ENCODE results near the gene NLGN1.

NLGN1 gene

GRCh38 chr3:173905381-173905780 is 507.8 kb downstream of the NLGN1 start:
- no peak for ATAC-seq (ENCODE audit: low read depth)
- DNase-seq (ENCODE audit: low spot score), result no peak
- no peaks in the 10 kb centered on the region for H3K9me3 ChIP-seq (ENCODE audit: severe bottlenecking)
- no peaks in the 10 kb centered on the region for H3K27me3 ChIP-seq (ENCODE audit: insufficient read depth, poor library complexity, severe bottlenecking)
- no peaks in the 10 kb centered on the region for H3K36me3 ChIP-seq (ENCODE audit: low read depth)
- H3K4me3 ChIP-seq (ENCODE audit: severe bottlenecking), result no peak overlapping the region
- H3K4me1 ChIP-seq (ENCODE audit: insufficient read depth, poor library complexity, severe bottlenecking), result no peaks in the 10 kb centered on the region
- TF ChIP-seq, protein P1, sequence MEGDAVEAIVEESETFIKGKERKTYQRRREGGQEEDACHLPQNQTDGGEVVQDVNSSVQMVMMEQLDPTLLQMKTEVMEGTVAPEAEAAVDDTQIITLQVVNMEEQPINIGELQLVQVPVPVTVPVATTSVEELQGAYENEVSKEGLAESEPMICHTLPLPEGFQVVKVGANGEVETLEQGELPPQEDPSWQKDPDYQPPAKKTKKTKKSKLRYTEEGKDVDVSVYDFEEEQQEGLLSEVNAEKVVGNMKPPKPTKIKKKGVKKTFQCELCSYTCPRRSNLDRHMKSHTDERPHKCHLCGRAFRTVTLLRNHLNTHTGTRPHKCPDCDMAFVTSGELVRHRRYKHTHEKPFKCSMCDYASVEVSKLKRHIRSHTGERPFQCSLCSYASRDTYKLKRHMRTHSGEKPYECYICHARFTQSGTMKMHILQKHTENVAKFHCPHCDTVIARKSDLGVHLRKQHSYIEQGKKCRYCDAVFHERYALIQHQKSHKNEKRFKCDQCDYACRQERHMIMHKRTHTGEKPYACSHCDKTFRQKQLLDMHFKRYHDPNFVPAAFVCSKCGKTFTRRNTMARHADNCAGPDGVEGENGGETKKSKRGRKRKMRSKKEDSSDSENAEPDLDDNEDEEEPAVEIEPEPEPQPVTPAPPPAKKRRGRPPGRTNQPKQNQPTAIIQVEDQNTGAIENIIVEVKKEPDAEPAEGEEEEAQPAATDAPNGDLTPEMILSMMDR (IDR thresholded peaks at IDR 0.05; ENCODE audit: poor library complexity, severe bottlenecking), result no peak
- H3K27ac ChIP-seq (ENCODE audit: poor library complexity, severe bottlenecking), result no peak overlapping the region

- TF ChIP-seq, protein P1 (IDR thresholded peaks at IDR 0.05; ENCODE audit: poor library complexity, severe bottlenecking), result no peak
- Histone ChIP-seq H3K27ac (ENCODE audit: poor library complexity, severe bottlenecking) (no peak overlapping the region), H3K36me3 (ENCODE audit: low read depth) (no peaks in the 10 kb centered on the region), H3K4me3 (ENCODE audit: severe bottlenecking) (no peak overlapping the region), H3K27me3 (ENCODE audit: insufficient read depth, poor library complexity, severe bottlenecking) (no peaks in the 10 kb centered on the region), H3K4me1 (ENCODE audit: insufficient read depth, poor library complexity, severe bottlenecking) (no peaks in the 10 kb centered on the region), H3K9me3 (ENCODE audit: severe bottlenecking) (no peaks in the 10 kb centered on the region)
- ATAC-seq (ENCODE audit: low read depth), result no peak
- no peak for DNase-seq (ENCODE audit: low spot score)
Measured at GRCh38 chr3:173911446-173911845, 513.9 kb downstream of the NLGN1 start.

DNA sequence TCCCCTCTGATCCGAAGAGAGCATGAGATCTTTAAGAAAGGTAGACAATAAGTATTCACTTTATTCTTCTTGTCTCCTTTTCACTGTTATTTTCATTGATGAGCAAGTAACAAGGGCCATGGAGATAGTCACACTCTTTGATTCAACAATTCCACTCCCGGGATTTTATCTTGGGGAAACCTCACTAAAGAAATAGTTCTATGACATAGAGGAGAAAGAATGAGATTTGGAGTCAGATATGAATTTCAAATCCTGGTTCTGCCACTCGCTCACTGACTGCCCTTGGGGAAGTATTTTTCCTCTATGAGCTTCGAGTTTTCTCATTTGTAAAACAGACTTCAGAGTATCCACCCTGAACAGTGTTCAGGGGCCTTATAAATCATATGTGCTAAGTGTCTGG is 514.6 kb downstream of the NLGN1 start:
- Histone ChIP-seq H3K27me3 (ENCODE audit: insufficient read depth, poor library complexity, severe bottlenecking) (no peaks in the 10 kb centered on the region), H3K36me3 (ENCODE audit: low read depth) (no peaks in the 10 kb centered on the region), H3K27ac (ENCODE audit: poor library complexity, severe bottlenecking) (no peak overlapping the region), H3K4me3 (ENCODE audit: severe bottlenecking) (no peak overlapping the region), H3K9me3 (ENCODE audit: severe bottlenecking) (no peaks in the 10 kb centered on the region), H3K4me1 (ENCODE audit: insufficient read depth, poor library complexity, severe bottlenecking) (no peaks in the 10 kb centered on the region)
- ATAC-seq (ENCODE audit: low read depth) (no peak), DNase-seq (ENCODE audit: low spot score) (no peak)
- TF ChIP-seq, protein P1 (IDR thresholded peaks at IDR 0.05; ENCODE audit: poor library complexity, severe bottlenecking), result no peak

- Histone ChIP-seq H3K27ac (ENCODE audit: poor library complexity, severe bottlenecking) (no peak overlapping the region), H3K36me3 (ENCODE audit: low read depth) (no peaks in the 10 kb centered on the region), H3K4me1 (ENCODE audit: insufficient read depth, poor library complexity, severe bottlenecking) (no peaks in the 10 kb centered on the region), H3K9me3 (ENCODE audit: severe bottlenecking) (no peaks in the 10 kb centered on the region), H3K4me3 (ENCODE audit: severe bottlenecking) (no peak overlapping the region), H3K27me3 (ENCODE audit: insufficient read depth, poor library complexity, severe bottlenecking) (no peaks in the 10 kb centered on the region)
- DNase-seq (ENCODE audit: low spot score) (no peak), ATAC-seq (ENCODE audit: low read depth) (no peak)
- TF ChIP-seq, protein P1 (IDR thresholded peaks at IDR 0.05; ENCODE audit: poor library complexity, severe bottlenecking), result no peak
Measured at GRCh38 chr3:173913397-173913796, 515.9 kb downstream of the NLGN1 start.

GRCh38 chr3:173913974-173914421 is 516.5 kb downstream of the NLGN1 start:
- TF ChIP-seq, protein P1 (IDR thresholded peaks at IDR 0.05; ENCODE audit: poor library complexity, severe bottlenecking), result no peak
- H3K4me3 ChIP-seq (ENCODE audit: severe bottlenecking), result no peak overlapping the region
- no peak overlapping the region for H3K27ac ChIP-seq (ENCODE audit: poor library complexity, severe bottlenecking)
- H3K4me1 ChIP-seq (ENCODE audit: insufficient read depth, poor library complexity, severe bottlenecking), result no peaks in the 10 kb centered on the region
- H3K36me3 ChIP-seq (ENCODE audit: low read depth), result no peaks in the 10 kb centered on the region
- no peak for DNase-seq (ENCODE audit: low spot score)
- no peaks in the 10 kb centered on the region for H3K9me3 ChIP-seq (ENCODE audit: severe bottlenecking)
- ATAC-seq (ENCODE audit: low read depth), result no peak
- H3K27me3 ChIP-seq (ENCODE audit: insufficient read depth, poor library complexity, severe bottlenecking), result no peaks in the 10 kb centered on the region

All from RWPE2 (cell line).